ENCODE results near the gene RAPGEF3. TPM values are rescaled to one million over a fixed set of nuclear protein-coding genes. Genes with fewer than 3 reads are reported as not detected.
A peak's percentile ranks its signal among the peaks of the same experiment; 100 is the strongest.

Gene RAPGEF3
- total RNA-seq, 1 experiment from 2014 or later, result 8.2 TPM

- Mint-ChIP-seq H3K36me3 (ENCODE audit: insufficient read depth, unreplicated experiment) (peaks cover 21% of the 10 kb centered on the region), H3K4me1 (ENCODE audit: low read depth, unreplicated experiment) (peaks cover 23% of the 10 kb centered on the region), H3K27ac (ENCODE audit: unreplicated experiment) (peak overlapping the region; percentile 5), H3K4me3 (ENCODE audit: low read depth, unreplicated experiment) (peak overlapping the region; percentile 69), H3K27me3 (ENCODE audit: unreplicated experiment) (no peaks in the 10 kb centered on the region), H3K9me3 (ENCODE audit: low read depth, unreplicated experiment) (no peaks in the 10 kb centered on the region)
- TF ChIP-seq, protein P1, sequence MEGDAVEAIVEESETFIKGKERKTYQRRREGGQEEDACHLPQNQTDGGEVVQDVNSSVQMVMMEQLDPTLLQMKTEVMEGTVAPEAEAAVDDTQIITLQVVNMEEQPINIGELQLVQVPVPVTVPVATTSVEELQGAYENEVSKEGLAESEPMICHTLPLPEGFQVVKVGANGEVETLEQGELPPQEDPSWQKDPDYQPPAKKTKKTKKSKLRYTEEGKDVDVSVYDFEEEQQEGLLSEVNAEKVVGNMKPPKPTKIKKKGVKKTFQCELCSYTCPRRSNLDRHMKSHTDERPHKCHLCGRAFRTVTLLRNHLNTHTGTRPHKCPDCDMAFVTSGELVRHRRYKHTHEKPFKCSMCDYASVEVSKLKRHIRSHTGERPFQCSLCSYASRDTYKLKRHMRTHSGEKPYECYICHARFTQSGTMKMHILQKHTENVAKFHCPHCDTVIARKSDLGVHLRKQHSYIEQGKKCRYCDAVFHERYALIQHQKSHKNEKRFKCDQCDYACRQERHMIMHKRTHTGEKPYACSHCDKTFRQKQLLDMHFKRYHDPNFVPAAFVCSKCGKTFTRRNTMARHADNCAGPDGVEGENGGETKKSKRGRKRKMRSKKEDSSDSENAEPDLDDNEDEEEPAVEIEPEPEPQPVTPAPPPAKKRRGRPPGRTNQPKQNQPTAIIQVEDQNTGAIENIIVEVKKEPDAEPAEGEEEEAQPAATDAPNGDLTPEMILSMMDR (IDR thresholded peaks at IDR 0.05; ENCODE audit: unreplicated experiment), result no peak
- CTCF ChIA-PET, result no interaction called here
- no TSS peak for BruUV-seq (replicated peaks)
- intact Hi-C loops (cut with micrococcal nuclease; ENCODE audit: unreplicated experiment), result no loop called here
- no peak for DNase-seq
Observed at GRCh38 chr12:47704719-47705118, 54.0 kb downstream of the RAPGEF3 start.

DNA sequence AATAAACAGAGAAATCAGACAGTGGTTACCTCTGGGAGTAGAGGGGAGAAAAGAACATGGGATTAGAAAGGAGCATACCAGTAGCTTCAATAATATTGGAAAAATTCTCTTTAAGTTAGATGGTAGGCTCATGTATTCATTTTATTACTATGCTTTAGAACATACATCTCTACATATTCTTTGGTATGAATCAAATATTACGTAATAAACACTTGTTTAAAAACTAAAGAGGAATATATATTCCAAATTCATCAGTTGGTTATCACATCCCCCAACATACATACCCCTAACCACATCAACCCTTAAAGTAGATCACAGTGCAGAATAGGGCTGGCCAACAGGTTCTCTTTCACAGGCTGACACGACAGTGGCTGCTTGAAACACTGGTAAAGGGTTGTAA, 58.4 kb downstream of the RAPGEF3 start:
- Mint-ChIP-seq H3K27me3 (ENCODE audit: unreplicated experiment) (no peaks in the 10 kb centered on the region), H3K4me1 (ENCODE audit: low read depth, unreplicated experiment) (peaks cover 22% of the 10 kb centered on the region), H3K27ac (ENCODE audit: unreplicated experiment) (no peak overlapping the region), H3K4me3 (ENCODE audit: low read depth, unreplicated experiment) (no peak overlapping the region), H3K36me3 (ENCODE audit: insufficient read depth, unreplicated experiment) (peaks cover 12% of the 10 kb centered on the region), H3K9me3 (ENCODE audit: low read depth, unreplicated experiment) (no peaks in the 10 kb centered on the region)
- intact Hi-C loops (cut with micrococcal nuclease; ENCODE audit: unreplicated experiment), result no loop called here
- no TSS peak for BruUV-seq (replicated peaks)
- TF ChIP-seq, protein P1 (IDR thresholded peaks at IDR 0.05; ENCODE audit: unreplicated experiment), result no peak
- CTCF ChIA-PET, result no interaction called here
- DNase-seq, result no peak

- Mint-ChIP-seq H3K27me3 (ENCODE audit: unreplicated experiment) (no peaks in the 10 kb centered on the region), H3K36me3 (ENCODE audit: insufficient read depth, unreplicated experiment) (peaks cover 5% of the 10 kb centered on the region), H3K4me3 (ENCODE audit: low read depth, unreplicated experiment) (no peak overlapping the region), H3K4me1 (ENCODE audit: low read depth, unreplicated experiment) (peaks cover 6% of the 10 kb centered on the region), H3K27ac (ENCODE audit: unreplicated experiment) (no peak overlapping the region), H3K9me3 (ENCODE audit: low read depth, unreplicated experiment) (no peaks in the 10 kb centered on the region)
- TF ChIP-seq, protein P1 (IDR thresholded peaks at IDR 0.05; ENCODE audit: unreplicated experiment), result no peak
- CTCF ChIA-PET, result no interaction called here
- no peak for DNase-seq
- no TSS peak for BruUV-seq (replicated peaks)
- intact Hi-C loops (cut with micrococcal nuclease; ENCODE audit: unreplicated experiment), result no loop called here
Observed at GRCh38 chr12:47698631-47699030, 60.0 kb downstream of the RAPGEF3 start.

GRCh38 chr12:47698055-47698454, 60.6 kb downstream of the RAPGEF3 start:
- Mint-ChIP-seq H3K4me1 (ENCODE audit: low read depth, unreplicated experiment) (peaks cover under 1% of the 10 kb centered on the region), H3K27me3 (ENCODE audit: unreplicated experiment) (no peaks in the 10 kb centered on the region), H3K4me3 (ENCODE audit: low read depth, unreplicated experiment) (no peak overlapping the region), H3K27ac (ENCODE audit: unreplicated experiment) (no peak overlapping the region), H3K9me3 (ENCODE audit: low read depth, unreplicated experiment) (no peaks in the 10 kb centered on the region), H3K36me3 (ENCODE audit: insufficient read depth, unreplicated experiment) (peaks cover 5% of the 10 kb centered on the region)
- no TSS peak for BruUV-seq (replicated peaks)
- intact Hi-C loops (cut with micrococcal nuclease; ENCODE audit: unreplicated experiment), result no loop called here
- no peak for DNase-seq
- CTCF ChIA-PET, result no interaction called here
- TF ChIP-seq, protein P1 (IDR thresholded peaks at IDR 0.05; ENCODE audit: unreplicated experiment), result no peak
